Mucosa of stomach (tissue), 1 donor: ENCODE data around the gene GNAT3.

Experiments
- H3K27me3 ChIP-seq: one replicate; pipeline ENCODE4 v1.7.0; 2013; ENCODE audit warnings: mild to moderate bottlenecking, low read length; ENCODE audit not compliant: control insufficient read depth, insufficient read depth
- H3K36me3 ChIP-seq: one replicate; pipeline ENCODE4 v1.7.0; 2013; ENCODE audit warnings: low read length; ENCODE audit not compliant: control insufficient read depth, insufficient read depth
- H3K4me1 ChIP-seq: one replicate; pipeline ENCODE4 v1.7.0; 2013; ENCODE audit warnings: mild to moderate bottlenecking, low read length; ENCODE audit not compliant: control insufficient read depth, insufficient read depth
- H3K4me3 ChIP-seq: one replicate; pipeline ENCODE4 v1.7.0; 2013; ENCODE audit warnings: low read length
- H3K9ac ChIP-seq: one replicate; pipeline ENCODE4 v1.7.0; 2013; ENCODE audit warnings: mild to moderate bottlenecking, low read length, moderate library complexity
- H3K9me3 ChIP-seq: one replicate; pipeline ENCODE4 v1.7.0; 2013; ENCODE audit warnings: mild to moderate bottlenecking, low read length, moderate library complexity; ENCODE audit not compliant: control insufficient read depth
- donor health status: Pancreatic carcinoma.

GNAT3 gene

DNA sequence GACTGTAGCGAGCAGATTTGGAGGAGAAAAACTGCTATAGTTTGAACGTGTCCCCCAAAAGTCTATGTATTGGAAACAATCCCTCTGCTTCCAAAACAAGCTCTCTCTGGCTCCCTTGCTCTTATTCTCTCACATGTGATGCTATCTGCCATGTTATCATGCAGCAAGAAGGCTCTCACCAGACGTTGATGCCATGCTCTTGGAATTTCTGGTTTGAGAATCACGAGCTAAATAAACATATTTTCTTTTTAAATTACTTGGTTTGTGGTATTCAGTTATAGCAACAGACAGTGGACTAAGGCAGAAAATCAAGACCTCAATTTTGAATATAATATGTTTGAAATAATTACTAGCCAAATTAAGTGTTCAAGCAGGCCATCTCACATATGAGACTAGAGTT lies 17.5 kb upstream of the GNAT3 start:
- Histone ChIP-seq H3K9me3 (no peaks in the 10 kb centered on the region), H3K27me3 (no peaks in the 10 kb centered on the region), H3K4me1 (peaks cover 5% of the 10 kb centered on the region), H3K4me3 (no peak overlapping the region), H3K9ac (no peak overlapping the region), H3K36me3 (no peaks in the 10 kb centered on the region)

DNA sequence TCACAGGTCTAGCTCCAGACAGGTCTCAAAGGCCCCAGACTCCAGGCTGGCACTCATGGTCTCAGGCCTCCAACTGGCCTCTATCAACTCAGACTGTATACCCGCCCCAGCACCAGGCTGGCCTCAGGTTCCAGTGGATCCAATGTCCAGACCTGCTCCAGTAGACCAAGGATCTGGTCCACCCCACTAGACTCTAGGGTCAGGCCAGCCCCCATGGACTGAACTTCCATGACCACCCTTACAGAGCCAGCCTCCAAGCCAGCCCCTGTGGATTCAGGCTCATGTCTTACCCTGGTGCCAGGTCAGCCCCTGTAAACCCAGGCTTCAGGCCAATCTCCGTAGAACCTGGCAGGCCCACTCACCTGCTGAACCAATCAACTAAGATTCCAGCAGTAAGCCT lies 16.8 kb upstream of the GNAT3 start:
- no peak overlapping the region for H3K9ac ChIP-seq
- H3K9me3 ChIP-seq: no peaks in the 10 kb centered on the region
- no peaks in the 10 kb centered on the region for H3K36me3 ChIP-seq
- peaks cover 5% of the 10 kb centered on the region for H3K4me1 ChIP-seq
- H3K27me3 ChIP-seq: no peaks in the 10 kb centered on the region
- no peak overlapping the region for H3K4me3 ChIP-seq

DNA sequence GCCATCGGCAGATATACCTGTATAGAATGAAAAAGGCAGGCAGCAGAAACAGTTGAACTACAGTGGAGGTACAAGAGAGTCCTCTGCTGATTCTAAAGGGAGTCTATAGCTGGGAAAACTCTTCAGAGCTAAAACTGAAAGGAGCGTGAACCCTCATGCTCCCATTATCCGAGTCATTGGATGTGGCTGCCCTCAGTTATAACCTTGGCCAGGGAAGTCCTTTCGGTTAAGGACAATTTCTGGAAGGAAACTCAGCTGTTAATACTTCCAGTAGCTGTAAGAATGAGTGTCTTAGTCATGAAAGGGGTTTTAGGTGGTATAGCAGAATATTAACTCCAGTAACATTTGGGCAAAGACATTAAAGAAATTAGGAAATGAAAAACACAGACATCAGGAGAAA lies 14.6 kb upstream of the GNAT3 start:
- Histone ChIP-seq H3K36me3 (no peaks in the 10 kb centered on the region), H3K9ac (no peak overlapping the region), H3K27me3 (no peaks in the 10 kb centered on the region), H3K4me1 (peaks cover 14% of the 10 kb centered on the region), H3K9me3 (no peaks in the 10 kb centered on the region), H3K4me3 (no peak overlapping the region)

DNA sequence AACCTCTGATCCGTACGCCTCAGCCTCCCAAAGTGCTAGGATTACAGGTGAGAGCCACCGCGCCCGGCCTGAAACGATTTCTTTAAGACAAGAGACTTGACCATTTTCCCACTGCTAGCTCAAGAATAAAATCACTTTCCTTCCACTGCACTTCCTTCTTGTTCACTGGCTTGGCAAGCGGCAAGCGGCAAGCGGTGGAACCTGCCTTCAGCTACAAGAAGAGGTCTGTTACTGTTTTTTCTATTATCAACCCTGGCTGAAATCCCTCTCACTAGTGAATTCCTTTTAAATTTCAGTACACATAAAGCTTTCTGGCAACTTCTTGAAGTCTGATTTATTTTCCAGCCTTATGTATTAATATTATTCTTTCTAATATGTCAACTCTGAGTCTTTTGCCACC lies 12.8 kb upstream of the GNAT3 start:
- no peak overlapping the region for H3K9ac ChIP-seq
- H3K4me3 ChIP-seq: no peak overlapping the region
- no peaks in the 10 kb centered on the region for H3K9me3 ChIP-seq
- H3K4me1 ChIP-seq: peaks cover 14% of the 10 kb centered on the region
- no peaks in the 10 kb centered on the region for H3K36me3 ChIP-seq
- no peaks in the 10 kb centered on the region for H3K27me3 ChIP-seq

DNA sequence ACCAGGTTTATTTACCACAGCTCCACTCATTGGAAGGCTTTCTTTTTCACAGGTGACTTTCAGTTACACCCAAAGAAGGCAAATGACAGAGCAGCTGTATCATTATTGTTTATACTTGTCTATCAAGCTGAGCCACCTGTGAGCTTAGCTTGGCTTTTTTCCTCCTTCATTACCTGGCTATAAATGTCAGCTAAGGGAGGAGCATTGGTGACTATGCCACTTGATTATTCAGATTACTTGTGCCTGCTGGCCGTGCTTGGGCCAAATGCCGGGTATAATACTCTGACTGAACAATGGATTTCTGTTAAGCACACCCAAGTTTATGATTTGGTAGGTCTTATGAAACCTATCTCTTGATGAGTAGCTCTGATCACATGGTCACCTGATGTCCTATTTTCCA lies 9.9 kb upstream of the GNAT3 start:
- no peak overlapping the region for H3K9ac ChIP-seq
- H3K36me3 ChIP-seq: no peaks in the 10 kb centered on the region
- H3K27me3 ChIP-seq: no peaks in the 10 kb centered on the region
- peaks cover 14% of the 10 kb centered on the region for H3K4me1 ChIP-seq
- no peaks in the 10 kb centered on the region for H3K9me3 ChIP-seq
- H3K4me3 ChIP-seq: no peak overlapping the region

DNA sequence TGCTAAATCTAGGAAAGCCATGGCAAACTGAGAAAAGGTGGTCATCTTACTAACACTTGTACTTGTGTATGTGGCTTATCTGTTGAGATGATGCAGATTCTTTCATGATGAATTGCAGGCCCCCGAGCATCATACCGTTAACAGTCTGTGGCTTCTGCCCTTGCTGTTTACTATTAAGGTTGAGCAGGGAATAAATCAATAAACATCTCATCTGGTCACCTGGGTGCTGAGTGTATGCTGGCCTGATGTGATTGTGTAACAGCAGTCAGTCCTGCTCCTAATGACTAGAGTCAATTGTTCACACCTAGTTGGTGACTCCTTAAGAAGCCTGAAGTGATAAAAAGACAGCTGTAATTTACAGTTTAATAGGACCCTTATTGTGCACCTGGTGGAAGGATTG lies 8.3 kb upstream of the GNAT3 start:
- Histone ChIP-seq H3K27me3 (no peaks in the 10 kb centered on the region), H3K36me3 (no peaks in the 10 kb centered on the region), H3K9me3 (no peaks in the 10 kb centered on the region), H3K4me1 (peaks cover 9% of the 10 kb centered on the region), H3K9ac (no peak overlapping the region), H3K4me3 (no peak overlapping the region)

DNA sequence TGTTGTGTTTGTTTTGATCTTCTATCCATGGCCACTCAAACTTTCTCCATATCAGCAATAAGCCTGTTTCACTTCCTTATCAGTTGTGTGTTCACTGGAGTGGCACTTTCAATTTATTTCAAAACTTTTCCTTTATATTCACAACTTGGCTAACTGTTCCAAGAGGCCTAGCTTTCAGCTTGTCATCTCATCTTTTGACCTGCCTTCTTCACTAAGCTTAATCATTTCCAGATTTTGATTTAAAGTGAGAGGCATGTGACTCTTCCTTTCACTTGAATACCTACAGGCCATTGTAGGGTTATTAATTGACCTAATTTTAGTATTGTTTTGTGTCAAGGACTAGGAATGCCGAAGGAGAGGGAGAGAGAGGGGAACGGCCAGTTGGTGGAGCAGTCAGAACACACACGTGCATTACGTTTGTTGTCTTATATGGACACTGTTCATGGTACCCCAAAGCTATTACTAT lies 5.5 kb upstream of the GNAT3 start:
- no peak overlapping the region for H3K4me3 ChIP-seq
- no peaks in the 10 kb centered on the region for H3K9me3 ChIP-seq
- no peak overlapping the region for H3K9ac ChIP-seq
- no peaks in the 10 kb centered on the region for H3K36me3 ChIP-seq
- H3K4me1 ChIP-seq: peaks cover 6% of the 10 kb centered on the region
- no peaks in the 10 kb centered on the region for H3K27me3 ChIP-seq

DNA sequence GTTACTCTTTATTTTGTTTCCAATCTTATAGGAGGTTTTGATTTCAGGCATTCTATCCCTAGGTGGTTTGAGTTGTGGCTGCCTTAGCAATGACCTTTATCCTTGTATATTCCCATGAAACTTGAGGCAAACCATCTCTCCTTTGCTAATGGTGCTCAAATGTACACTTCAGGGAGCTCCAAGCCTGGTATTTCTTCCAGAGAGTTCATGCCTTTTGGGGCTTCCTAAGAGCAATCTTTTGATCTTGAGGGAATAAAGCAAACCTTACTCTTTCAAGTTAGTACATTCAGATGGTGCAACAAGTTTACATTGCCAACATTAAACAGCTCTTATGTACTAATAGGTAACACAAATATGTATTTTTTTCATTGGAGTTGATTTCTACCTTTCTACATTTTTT lies 3.4 kb upstream of the GNAT3 start:
- H3K36me3 ChIP-seq: no peaks in the 10 kb centered on the region
- no peaks in the 10 kb centered on the region for H3K27me3 ChIP-seq
- no peaks in the 10 kb centered on the region for H3K9me3 ChIP-seq
- H3K9ac ChIP-seq: no peak overlapping the region
- no peak overlapping the region for H3K4me3 ChIP-seq
- H3K4me1 ChIP-seq: no peaks in the 10 kb centered on the region

DNA sequence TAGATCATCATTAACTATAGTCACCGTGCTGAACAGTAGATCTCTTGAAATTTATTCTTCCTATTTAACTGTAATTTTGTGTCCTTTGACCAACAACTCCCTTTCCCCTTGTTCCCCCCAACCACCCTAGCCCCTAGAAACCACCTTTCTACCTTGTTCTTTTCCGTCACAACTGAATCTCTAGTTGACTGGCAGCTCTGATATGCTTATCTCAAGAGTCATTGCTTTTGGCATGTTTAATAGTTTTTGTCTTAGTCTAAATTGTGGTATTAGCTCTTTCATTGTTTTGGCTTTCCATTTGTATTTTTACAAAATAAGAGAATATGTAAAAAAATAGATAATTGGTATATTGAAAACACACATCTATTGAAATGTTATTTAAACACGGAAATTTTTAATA lies 1.8 kb downstream of the GNAT3 start:
- H3K4me1 ChIP-seq: no peaks in the 10 kb centered on the region
- no peak overlapping the region for H3K4me3 ChIP-seq
- no peak overlapping the region for H3K9ac ChIP-seq
- no peaks in the 10 kb centered on the region for H3K27me3 ChIP-seq
- H3K9me3 ChIP-seq: no peaks in the 10 kb centered on the region
- no peaks in the 10 kb centered on the region for H3K36me3 ChIP-seq

DNA sequence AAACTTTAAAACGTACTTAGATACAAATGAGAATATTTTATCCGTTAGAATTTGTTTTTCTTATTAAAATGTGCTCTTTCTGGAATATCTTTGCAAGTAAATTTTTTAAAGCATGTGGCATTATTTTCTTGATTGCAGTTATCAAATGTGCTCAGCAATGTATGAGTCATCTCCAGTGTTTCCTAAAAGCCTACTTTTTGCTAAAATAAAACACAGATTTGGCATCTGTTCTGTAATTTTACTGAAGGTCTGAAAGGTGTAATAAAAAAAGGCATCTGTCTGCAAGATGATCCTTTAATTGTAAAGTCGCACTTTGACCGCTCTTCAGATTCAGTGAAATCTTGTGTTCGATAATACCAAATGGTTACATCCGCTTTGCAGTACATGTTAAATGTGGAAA lies 3.4 kb downstream of the GNAT3 start:
- Histone ChIP-seq H3K9me3 (no peaks in the 10 kb centered on the region), H3K4me3 (no peak overlapping the region), H3K9ac (no peak overlapping the region), H3K36me3 (no peaks in the 10 kb centered on the region), H3K4me1 (no peaks in the 10 kb centered on the region), H3K27me3 (no peaks in the 10 kb centered on the region)

DNA sequence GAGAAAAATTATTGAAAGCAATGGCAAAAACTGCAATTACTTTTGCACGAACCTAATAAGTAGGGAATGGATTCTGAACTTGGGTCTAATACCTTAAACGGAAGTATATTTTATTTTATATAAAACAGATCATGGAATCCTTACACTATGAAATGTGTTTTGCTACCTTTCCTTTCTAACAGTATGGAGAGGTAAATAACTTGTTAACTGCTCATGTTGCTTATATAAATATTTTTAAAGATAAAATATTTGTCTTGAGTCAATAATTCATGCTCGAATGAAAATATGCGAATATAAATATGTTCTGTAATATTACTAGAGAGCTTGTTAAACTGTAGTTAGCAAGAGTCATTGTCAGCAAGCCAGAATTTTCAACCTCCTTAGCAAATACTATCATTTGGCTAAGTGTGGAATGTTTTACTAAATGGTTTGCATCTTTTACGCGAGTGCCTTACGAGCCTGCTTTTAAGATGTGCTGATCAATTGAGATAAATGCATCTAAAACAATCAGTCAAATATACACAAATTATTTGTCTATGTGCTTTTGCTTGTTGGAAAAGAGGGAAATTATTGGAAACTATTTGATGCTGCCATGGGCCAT lies 5.9 kb downstream of the GNAT3 start:
- no peaks in the 10 kb centered on the region for H3K4me1 ChIP-seq
- no peaks in the 10 kb centered on the region for H3K9me3 ChIP-seq
- H3K9ac ChIP-seq: no peak overlapping the region
- H3K4me3 ChIP-seq: no peak overlapping the region
- no peaks in the 10 kb centered on the region for H3K36me3 ChIP-seq
- H3K27me3 ChIP-seq: no peaks in the 10 kb centered on the region

DNA sequence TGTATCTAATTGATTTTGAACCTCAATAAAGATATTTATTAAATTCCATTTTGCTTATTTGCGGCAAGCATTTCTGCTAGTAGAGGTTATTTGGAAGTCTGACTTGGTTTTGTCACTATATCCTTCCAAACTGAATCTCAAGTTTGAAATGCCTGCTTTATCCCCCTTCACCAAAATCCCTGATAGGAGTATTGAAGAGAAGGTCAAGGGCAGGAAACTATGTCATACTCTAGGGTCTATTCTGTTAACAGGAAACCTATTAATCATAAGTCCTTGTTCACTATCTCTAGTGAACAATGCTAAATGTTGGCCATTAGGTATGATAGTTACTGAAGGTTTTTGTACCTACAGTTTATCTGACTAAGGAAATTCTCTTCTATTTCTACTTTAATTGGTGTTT lies 11.5 kb downstream of the GNAT3 start:
- no peak overlapping the region for H3K4me3 ChIP-seq
- no peaks in the 10 kb centered on the region for H3K27me3 ChIP-seq
- H3K9ac ChIP-seq: no peak overlapping the region

DNA sequence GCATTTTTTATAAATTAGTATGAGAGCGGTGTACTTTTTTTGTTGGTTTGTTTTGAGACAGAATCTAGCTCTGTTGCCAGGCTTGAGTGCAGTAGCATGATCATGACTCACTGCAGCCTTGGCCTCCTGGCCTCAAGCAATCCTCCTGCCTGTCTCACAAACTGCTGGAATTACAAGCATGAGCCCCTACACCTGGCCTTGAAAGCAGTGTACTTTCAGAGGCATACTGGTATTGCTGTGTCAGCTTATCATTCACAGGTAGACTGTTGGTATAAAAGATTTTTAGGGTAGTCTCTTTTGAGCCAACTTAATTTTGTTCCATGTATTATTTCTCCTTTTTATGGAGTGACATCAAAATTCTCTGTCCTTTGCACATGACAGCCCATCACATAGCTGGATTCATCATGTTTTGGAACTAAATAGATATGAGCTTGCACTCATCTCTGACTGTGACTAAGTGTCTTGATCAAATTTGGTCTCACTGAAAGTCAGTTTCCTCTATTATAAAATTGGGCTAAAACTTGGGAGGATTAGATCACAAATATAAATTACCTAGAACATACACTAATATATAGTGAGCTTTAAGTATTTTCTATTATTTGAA lies 12.4 kb downstream of the GNAT3 start:
- H3K4me1 ChIP-seq: no peaks in the 10 kb centered on the region
- H3K27me3 ChIP-seq: no peaks in the 10 kb centered on the region
- no peaks in the 10 kb centered on the region for H3K36me3 ChIP-seq
- H3K9ac ChIP-seq: no peak overlapping the region
- H3K4me3 ChIP-seq: no peak overlapping the region
- H3K9me3 ChIP-seq: no peaks in the 10 kb centered on the region

More for the DNA sequence above, 11.5 kb downstream of the GNAT3 start:
- Histone ChIP-seq H3K9me3 (no peaks in the 10 kb centered on the region), H3K4me1 (no peaks in the 10 kb centered on the region), H3K36me3 (no peaks in the 10 kb centered on the region)
